SK-N-SH (cell line): ENCODE measurements around the gene FCHSD2. TPM values are rescaled to one million over a fixed set of nuclear protein-coding genes. Genes with fewer than 3 reads are reported as not detected.

Source experiments
- CTCF ChIA-PET: fragments of 300-600, 350-600 bp; formaldehyde crosslinking; extraction: SDS; loops from one replicate; lab custom pipeline; 2021; lab: Yijun Ruan, JAX
- POLR2A ChIA-PET: fragments of 350-600 bp; sonication (Branson Sonifier 250); formaldehyde crosslinking; extraction: SDS; loops from one replicate; lab custom pipeline; 2020; ENCODE audit warnings: antibody characterized with exemption, inconsistent platforms; lab: Yijun Ruan, JAX
- DNase-seq: peaks from one replicate; pipeline ENCODE4 v3.0.0; 2012
- H2AFZ ChIP-seq: fragments of 200-600 bp; sonication (generic); 2 replicates; pipeline ENCODE4 v1.8.1; 2016; ENCODE audit warnings: antibody characterized with exemption, mild to moderate bottlenecking, low read depth
- H3F3A ChIP-seq: fragments of 200-600 bp; sonication (generic); replicated peaks from 2 replicates; pipeline ENCODE3; 2016; ENCODE audit warnings: antibody characterized with exemption, mild to moderate bottlenecking; ENCODE audit not compliant: insufficient read depth
- H3K27ac ChIP-seq, 2 experiments: fragments of 200-500 bp in 1 of 2; fragments of 200-600 bp in 1 of 2; sonication (Bioruptor generic) in 1 of 2; sonication (generic), shearing (Covaris generic) in 1 of 2; 2 replicates each; pipeline versions ENCODE4 v1.5.1 to v1.6.1; 2014 to 2016; ENCODE audit warnings: low read depth in 2 of 2, inconsistent platforms in 1 of 2, low read length in 1 of 2, mild to moderate bottlenecking in 1 of 2, mixed read lengths in 1 of 2
- H3K27me3 ChIP-seq: fragments of 200-600 bp; sonication (generic), shearing (Covaris generic); 2 replicates; pipeline ENCODE4 v1.6.1; 2016; ENCODE audit warnings: mixed run types; ENCODE audit not compliant: insufficient read depth
- H3K36me3 ChIP-seq, 2 experiments: fragments of 200-500 bp in 1 of 2; fragments of 200-600 bp in 1 of 2; sonication (Bioruptor generic) in 1 of 2; sonication (generic) in 1 of 2; replicated peaks in 1 of 2; 2 replicates each; pipeline versions ENCODE3 to v1.5.1; 2014 to 2016; ENCODE audit warnings: low read length in 1 of 2, mild to moderate bottlenecking in 1 of 2; ENCODE audit not compliant: insufficient read depth in 2 of 2, control insufficient read depth in 1 of 2
- H3K4me1 ChIP-seq, 2 experiments: fragments of 200-500 bp in 1 of 2; fragments of 200-600 bp in 1 of 2; sonication (Bioruptor generic) in 1 of 2; sonication (generic), shearing (Covaris generic) in 1 of 2; 2 replicates each; pipeline versions ENCODE4 v1.5.1 to v1.6.1; 2014 to 2016; ENCODE audit warnings: low read depth in 1 of 2, low read length in 1 of 2, mixed run types in 1 of 2; ENCODE audit not compliant: insufficient read depth in 2 of 2, control insufficient read depth in 1 of 2
- H3K4me2 ChIP-seq: fragments of 200-600 bp; sonication (generic), shearing (Covaris generic); 2 replicates; pipeline ENCODE4 v1.6.1; 2017; ENCODE audit warnings: mixed run types
- H3K4me3 ChIP-seq, 2 experiments: fragments of 200-500 bp in 1 of 2; fragments of 200-600 bp in 1 of 2; sonication (Bioruptor generic) in 1 of 2; sonication (generic), shearing (Covaris generic) in 1 of 2; 2 replicates each; pipeline versions ENCODE4 v1.5.1 to v1.8.1; 2014 to 2016; ENCODE audit warnings: low read depth in 2 of 2, inconsistent platforms in 1 of 2, low read length in 1 of 2, mild to moderate bottlenecking in 1 of 2, mixed read lengths in 1 of 2, moderate library complexity in 1 of 2
- H3K79me2 ChIP-seq: fragments of 200-600 bp; sonication (generic); 2 replicates; pipeline ENCODE4 v1.8.1; 2017; ENCODE audit warnings: mild to moderate bottlenecking; ENCODE audit not compliant: insufficient read depth
- H3K9ac ChIP-seq: fragments of 200-600 bp; sonication (generic); 2 replicates; pipeline ENCODE4 v1.6.1; 2017; ENCODE audit warnings: mixed run types
- H3K9me2 ChIP-seq: fragments of 200-600 bp; sonication (generic); 2 replicates; pipeline ENCODE4 v1.6.1; 2017; ENCODE audit warnings: mixed run types
- H3K9me3 ChIP-seq: fragments of 200-600 bp; sonication (generic); 2 replicates; pipeline ENCODE4 v1.6.1; 2017; ENCODE audit warnings: mixed run types, mild to moderate bottlenecking, moderate library complexity
- H4K20me1 ChIP-seq: fragments of 200-600 bp; sonication (generic); 2 replicates; pipeline ENCODE4 v1.6.1; 2017; ENCODE audit warnings: mild to moderate bottlenecking, mixed run types; ENCODE audit not compliant: insufficient read depth
- CHD2 ChIP-seq: fragments of 150-350 bp; IDR thresholded peaks from 2 replicates; pipeline ENCODE4 v1.6.1; 2018; ENCODE audit warnings: low read length; ENCODE audit not compliant: partially characterized antibody
- EP300 ChIP-seq, 2 experiments: IDR thresholded peaks; 2 replicates each; pipeline versions ENCODE4 v1.4.0 to v1.6.1; 2012; ENCODE audit warnings: borderline replicate concordance in 1 of 2, low read depth in 1 of 2, low read length in 1 of 2
- EZH2phosphoT487 ChIP-seq: fragments of 200-600 bp; sonication (generic); IDR thresholded peaks from 2 replicates; pipeline ENCODE4 v1.6.1; 2017; ENCODE audit warnings: low read depth, mixed run types, mild to moderate bottlenecking, antibody characterized with exemption, moderate library complexity, borderline replicate concordance
- FOSL2 ChIP-seq: IDR thresholded peaks from 2 replicates; pipeline ENCODE4 v1.4.0; 2012; ENCODE audit warnings: low read depth, mild to moderate bottlenecking, moderate library complexity, borderline replicate concordance
- FOXJ3 ChIP-seq: sonication (generic); formaldehyde crosslinking; IDR thresholded peaks from 2 replicates; pipeline ENCODE4 v1.5.1; 2020; ENCODE audit warnings: mild to moderate bottlenecking, missing genetic modification reagents
- FOXM1 ChIP-seq: IDR thresholded peaks from 2 replicates; pipeline ENCODE4 v1.4.0; 2012; ENCODE audit warnings: low read depth, mild to moderate bottlenecking
- MAX ChIP-seq: IDR thresholded peaks from 2 replicates; pipeline ENCODE4 v1.4.0; 2012; ENCODE audit warnings: low read depth
- MEF2A ChIP-seq: IDR thresholded peaks from 2 replicates; pipeline ENCODE4 v1.4.0; 2012; ENCODE audit warnings: low read depth, borderline replicate concordance
- MXI1 ChIP-seq: IDR thresholded peaks from 2 replicates; pipeline ENCODE4 v1.6.1; 2012; ENCODE audit warnings: mild to moderate bottlenecking, low read depth, low read length, improper control_type of control experiment
- NFIC ChIP-seq: IDR thresholded peaks from 2 replicates; pipeline ENCODE4 v1.4.0; 2012; ENCODE audit warnings: borderline replicate concordance
- PBX3 ChIP-seq: IDR thresholded peaks from 2 replicates; pipeline ENCODE4; 2012
- POLR2AphosphoS5 ChIP-seq: IDR thresholded peaks from 2 replicates; pipeline ENCODE4 v1.6.1; 2012; ENCODE audit warnings: low read depth, low read length
- RAD21 ChIP-seq: IDR thresholded peaks from 2 replicates; pipeline ENCODE4 v1.6.1; 2012; ENCODE audit warnings: mild to moderate bottlenecking, low read length
- RCOR1 ChIP-seq: fragments of 150-350 bp; IDR thresholded peaks from 2 replicates; pipeline ENCODE4 v1.6.1; 2017; ENCODE audit warnings: antibody characterized with exemption, low read length
- RFX5 ChIP-seq: IDR thresholded peaks from 2 replicates; pipeline ENCODE4 v1.6.1; 2012; ENCODE audit warnings: mild to moderate bottlenecking, improper control_type of control experiment, low read length
- RXRA ChIP-seq: IDR thresholded peaks from 2 replicates; pipeline ENCODE4 v1.4.0; 2012; ENCODE audit warnings: low read depth, mild to moderate bottlenecking, borderline replicate concordance
- SMC3 ChIP-seq: IDR thresholded peaks from 2 replicates; pipeline ENCODE4 v1.6.1; 2012; ENCODE audit warnings: low read depth, low read length, improper control_type of control experiment
- TCF12 ChIP-seq: IDR thresholded peaks from 2 replicates; pipeline ENCODE4 v1.4.0; 2012
- TEAD4 ChIP-seq: IDR thresholded peaks from 2 replicates; pipeline ENCODE4 v1.4.0; 2012; ENCODE audit warnings: mild to moderate bottlenecking, borderline replicate concordance; ENCODE audit not compliant: insufficient read depth
- USF1 ChIP-seq: IDR thresholded peaks from 2 replicates; pipeline ENCODE4 v1.4.0; 2012; ENCODE audit warnings: low read depth, borderline replicate concordance
- YY1 ChIP-seq: IDR thresholded peaks from 2 replicates; pipeline ENCODE4 v1.4.0; 2012; ENCODE audit warnings: low read depth, mild to moderate bottlenecking
- WGBS: methylation state at CpG from one replicate; pipeline ENCODE4 v1.1.6; 2017; ENCODE audit warnings: low lambda C conversion rate; 5-methylcytosine and 5-hydroxymethylcytosine counted together
- polyA plus RNA-seq, 3 experiments: library from polyadenylated mRNA; depleted of rRNA; stranded (reverse); fragments of >200 nt; gene quantifications; 2 replicates each; pipeline ENCODE4 v1.2.3, GENCODE V29; 2012
- TF ChIP-seq, protein P1 (sequence below): fragments of 150-350 bp; IDR thresholded peaks from 2 replicates; pipeline ENCODE4 v1.6.1; 2016; ENCODE audit warnings: mild to moderate bottlenecking, low read depth, low read length

FCHSD2 gene
- polyA plus RNA-seq, 1 of the 3 experiments (the other 2 are of a cell fraction), result 10.4 TPM

DNA sequence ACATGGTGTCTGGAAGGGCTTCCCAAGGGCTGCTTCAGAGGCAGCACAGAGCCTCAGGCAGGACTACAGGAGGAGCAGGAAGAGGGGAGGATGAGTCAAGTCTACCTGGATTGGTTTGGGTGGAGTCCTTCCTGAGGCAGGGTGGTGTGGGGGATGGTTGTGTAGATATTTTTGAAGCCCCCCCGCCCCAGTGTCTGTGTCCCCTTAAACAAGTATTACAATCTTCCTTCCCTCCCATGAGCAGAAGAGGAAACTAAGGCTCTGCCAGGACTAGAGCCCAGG lies 34.7 kb upstream of the FCHSD2 start:
- WGBS, result 57% methylated on average over 1 of the region's 1 CpG
- Histone ChIP-seq H2AFZ (no peak overlapping the region), H3K27me3 (no peaks in the 10 kb centered on the region; the same call in 1 of the 2 replicates), H3K9me3 (no peaks in the 10 kb centered on the region), H3K9me2 (no peaks in the 10 kb centered on the region), H3K79me2 (no peaks in the 10 kb centered on the region), H3K9ac (no peak overlapping the region), H3K36me3 (no peaks in the 10 kb centered on the region), H3K4me1 (peaks cover 5 to 10% of the 10 kb centered on the region in 2 experiments; a peak in 2 of 4 replicates), H3F3A (no peaks in the 10 kb centered on the region), H4K20me1 (no peaks in the 10 kb centered on the region), H3K4me3 (no peak overlapping the region), H3K27ac (no peak overlapping the region), H3K4me2 (no peak overlapping the region)
- POLR2A ChIA-PET, result interaction anchor here (0.6 to 1.0 kb wide), 2 partner anchors 15 to 345 kb away, joined by 3 read pairs; no protein-coding TSS in a partner anchor
- no peak for DNase-seq
- CTCF ChIA-PET, result interaction anchor here (1.1 to 7.9 kb wide), 21 partner anchors 9 to 493 kb away, joined by 3 to 271 read pairs (median 12); partner anchors contain the start of gene FCHSD2
- TF ChIP-seq FOSL2, result no peak
- TF ChIP-seq FOXJ3 (CRISPR knock-in tag), result no peak
- TF ChIP-seq FOXM1, result no peak
- no peak for TF ChIP-seq MAX
- no peak for TF ChIP-seq MXI1
- no peak for TF ChIP-seq SMC3
- no peak for TF ChIP-seq PBX3
- TF ChIP-seq NFIC, result no peak
- no peak for TF ChIP-seq EP300 (IDR thresholded peaks at IDR 0.05; ENCODE audit: borderline replicate concordance in 1 of 2, low read depth in 1 of 2, low read length in 1 of 2)
- TF ChIP-seq RCOR1, result no peak
- no peak for TF ChIP-seq EZH2phosphoT487
- no peak for TF ChIP-seq MEF2A

GRCh38 chr11:73176145-73176873 lies 34.2 kb upstream of the FCHSD2 start:
- Histone ChIP-seq H3K27ac (no peak overlapping the region), H3K36me3 (no peaks in the 10 kb centered on the region), H3K4me1 (peaks cover 5 to 10% of the 10 kb centered on the region in 2 experiments; a peak in 2 of 4 replicates), H3K27me3 (no peaks in the 10 kb centered on the region; the same call in 1 of the 2 replicates), H2AFZ (no peak overlapping the region), H3K4me3 (no peak overlapping the region), H3K9ac (no peak overlapping the region), H4K20me1 (no peaks in the 10 kb centered on the region), H3K9me3 (no peaks in the 10 kb centered on the region), H3F3A (no peaks in the 10 kb centered on the region), H3K4me2 (no peak overlapping the region), H3K9me2 (no peaks in the 10 kb centered on the region), H3K79me2 (no peaks in the 10 kb centered on the region)
- no peak for DNase-seq
- 88% methylated on average over 5 of the region's 5 CpGs for WGBS
- POLR2A ChIA-PET, result interaction anchor here (0.6 to 1.0 kb wide), 2 partner anchors 15 to 344 kb away, joined by 3 read pairs; no protein-coding TSS in a partner anchor
- CTCF ChIA-PET, result interaction anchor here (0.7 to 7.9 kb wide), 11 partner anchors 9 to 451 kb away, joined by 3 to 271 read pairs (median 23); no protein-coding TSS in a partner anchor
- no peak for TF ChIP-seq RXRA
- no peak for TF ChIP-seq CHD2
- TF ChIP-seq FOSL2, result no peak
- TF ChIP-seq RCOR1, result no peak
- TF ChIP-seq RFX5, result no peak
- no peak for TF ChIP-seq TEAD4
- TF ChIP-seq, protein P1, sequence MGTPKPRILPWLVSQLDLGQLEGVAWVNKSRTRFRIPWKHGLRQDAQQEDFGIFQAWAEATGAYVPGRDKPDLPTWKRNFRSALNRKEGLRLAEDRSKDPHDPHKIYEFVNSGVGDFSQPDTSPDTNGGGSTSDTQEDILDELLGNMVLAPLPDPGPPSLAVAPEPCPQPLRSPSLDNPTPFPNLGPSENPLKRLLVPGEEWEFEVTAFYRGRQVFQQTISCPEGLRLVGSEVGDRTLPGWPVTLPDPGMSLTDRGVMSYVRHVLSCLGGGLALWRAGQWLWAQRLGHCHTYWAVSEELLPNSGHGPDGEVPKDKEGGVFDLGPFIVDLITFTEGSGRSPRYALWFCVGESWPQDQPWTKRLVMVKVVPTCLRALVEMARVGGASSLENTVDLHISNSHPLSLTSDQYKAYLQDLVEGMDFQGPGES, result no peak
- TF ChIP-seq RAD21, result no peak
- TF ChIP-seq YY1, result no peak
- no peak for TF ChIP-seq TCF12
- TF ChIP-seq USF1, result no peak
- TF ChIP-seq POLR2AphosphoS5, result no peak
